LNCAP (cell line): Measurements from ENCODE around the gene TRIM8.

Source experiments
- CTCF ChIP-seq: fragments of 450-650 bp; IDR thresholded peaks from 2 replicates; pipeline ENCODE4 v1.5.1; 2017; ENCODE audit warnings: mild to moderate bottlenecking

TRIM8 gene

GRCh38 chr10:102629661-102630614, 14.3 kb upstream of the TRIM8 start:
- no peak for TF ChIP-seq CTCF

- TF ChIP-seq CTCF: no peak
These were observed 13.6 kb upstream of the TRIM8 start for GRCh38 chr10:102630663-102631062.

- no peak for TF ChIP-seq CTCF
These were observed 12.5 kb upstream of the TRIM8 start for GRCh38 chr10:102631525-102632393.

- TF ChIP-seq CTCF: no peak
These were observed 11.7 kb upstream of the TRIM8 start for GRCh38 chr10:102632394-102633111.

- TF ChIP-seq CTCF: no peak
These were observed 11.0 kb upstream of the TRIM8 start for GRCh38 chr10:102633287-102633686.

- TF ChIP-seq CTCF: no peak
These were observed 10.4 kb upstream of the TRIM8 start for GRCh38 chr10:102633848-102634247.

- no peak for TF ChIP-seq CTCF
These were observed 9.6 kb upstream of the TRIM8 start for GRCh38 chr10:102634686-102635085.
